ENCODE results near the gene DPM2. TPM values are rescaled to one million over a fixed set of nuclear protein-coding genes. Genes with fewer than 3 reads are reported as not detected.

Gene DPM2
- total RNA-seq, 1 donor from 2014 or later, result 32.7 TPM

DNA sequence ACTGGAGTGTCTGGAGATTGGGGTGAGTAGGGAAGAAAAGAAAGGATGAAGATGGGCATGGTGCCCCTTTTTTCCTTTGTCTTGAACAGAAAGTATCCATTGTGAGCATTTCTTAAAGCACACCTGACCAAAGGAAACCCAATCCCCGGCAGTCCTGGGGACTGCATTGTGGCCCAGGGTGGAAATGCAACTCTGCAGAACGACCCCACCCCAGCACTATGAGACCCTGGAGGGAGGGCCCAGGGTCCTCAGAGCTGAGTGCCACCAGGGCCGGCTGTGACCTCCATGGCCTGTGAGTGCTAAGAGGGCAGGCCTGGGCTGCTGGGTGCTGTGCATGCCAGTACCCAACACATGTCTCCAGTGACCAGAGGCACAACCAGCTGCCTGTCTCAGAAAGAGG lies 24.6 kb upstream of the DPM2 start:
- no peak overlapping the region for H3K27ac ChIP-seq (ENCODE audit: low read depth, low read length)
- H3K79me2 ChIP-seq (ENCODE audit: insufficient read depth, low read length), result peaks cover 48% of the 10 kb centered on the region
- H3K9ac ChIP-seq (ENCODE audit: low read length), result no peak overlapping the region
- H3K4me1 ChIP-seq (ENCODE audit: insufficient read depth, low read length), result peaks cover 26% of the 10 kb centered on the region
- no peak overlapping the region for H3K4me3 ChIP-seq (ENCODE audit: insufficient read depth, low read depth, low read length)
- Mint-ChIP-seq H3K27me3 (ENCODE audit: low read depth, unreplicated experiment) (no peaks in the 10 kb centered on the region), H3K4me1 (ENCODE audit: low read depth, unreplicated experiment) (peaks cover 15% of the 10 kb centered on the region), H3K9me3 (ENCODE audit: unreplicated experiment) (peaks cover 5% of the 10 kb centered on the region), H3K27ac (ENCODE audit: unreplicated experiment) (no peak overlapping the region), H3K36me3 (ENCODE audit: low read depth, unreplicated experiment) (peaks cover 3% of the 10 kb centered on the region), H3K4me3 (ENCODE audit: unreplicated experiment) (no peak overlapping the region)
- FAIRE-seq (no peak), DNase-seq (ENCODE audit: low read depth) (no peak)
- H3K36me3 ChIP-seq (ENCODE audit: insufficient read depth, low read length), result no peaks in the 10 kb centered on the region
- H2AFZ ChIP-seq (ENCODE audit: low read depth, low read length), result no peak overlapping the region
- no peaks in the 10 kb centered on the region for H3K9me3 ChIP-seq (ENCODE audit: insufficient read depth, low read depth, low read length)
- TF ChIP-seq, protein P1, sequence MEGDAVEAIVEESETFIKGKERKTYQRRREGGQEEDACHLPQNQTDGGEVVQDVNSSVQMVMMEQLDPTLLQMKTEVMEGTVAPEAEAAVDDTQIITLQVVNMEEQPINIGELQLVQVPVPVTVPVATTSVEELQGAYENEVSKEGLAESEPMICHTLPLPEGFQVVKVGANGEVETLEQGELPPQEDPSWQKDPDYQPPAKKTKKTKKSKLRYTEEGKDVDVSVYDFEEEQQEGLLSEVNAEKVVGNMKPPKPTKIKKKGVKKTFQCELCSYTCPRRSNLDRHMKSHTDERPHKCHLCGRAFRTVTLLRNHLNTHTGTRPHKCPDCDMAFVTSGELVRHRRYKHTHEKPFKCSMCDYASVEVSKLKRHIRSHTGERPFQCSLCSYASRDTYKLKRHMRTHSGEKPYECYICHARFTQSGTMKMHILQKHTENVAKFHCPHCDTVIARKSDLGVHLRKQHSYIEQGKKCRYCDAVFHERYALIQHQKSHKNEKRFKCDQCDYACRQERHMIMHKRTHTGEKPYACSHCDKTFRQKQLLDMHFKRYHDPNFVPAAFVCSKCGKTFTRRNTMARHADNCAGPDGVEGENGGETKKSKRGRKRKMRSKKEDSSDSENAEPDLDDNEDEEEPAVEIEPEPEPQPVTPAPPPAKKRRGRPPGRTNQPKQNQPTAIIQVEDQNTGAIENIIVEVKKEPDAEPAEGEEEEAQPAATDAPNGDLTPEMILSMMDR (IDR thresholded peaks at IDR 0.05; ENCODE audit: insufficient read depth, low read depth, low read length), result no peak
- TF ChIP-seq EZH2 (IDR thresholded peaks at IDR 0.05; ENCODE audit: insufficient read depth, low read length), result no peak
- no peak overlapping the region for H3K4me2 ChIP-seq (ENCODE audit: low read length)
- H4K20me1 ChIP-seq (ENCODE audit: insufficient read depth, low read length), result peaks cover 35% of the 10 kb centered on the region
- no peaks in the 10 kb centered on the region for H3K27me3 ChIP-seq (ENCODE audit: insufficient read depth, low read length)

DNA sequence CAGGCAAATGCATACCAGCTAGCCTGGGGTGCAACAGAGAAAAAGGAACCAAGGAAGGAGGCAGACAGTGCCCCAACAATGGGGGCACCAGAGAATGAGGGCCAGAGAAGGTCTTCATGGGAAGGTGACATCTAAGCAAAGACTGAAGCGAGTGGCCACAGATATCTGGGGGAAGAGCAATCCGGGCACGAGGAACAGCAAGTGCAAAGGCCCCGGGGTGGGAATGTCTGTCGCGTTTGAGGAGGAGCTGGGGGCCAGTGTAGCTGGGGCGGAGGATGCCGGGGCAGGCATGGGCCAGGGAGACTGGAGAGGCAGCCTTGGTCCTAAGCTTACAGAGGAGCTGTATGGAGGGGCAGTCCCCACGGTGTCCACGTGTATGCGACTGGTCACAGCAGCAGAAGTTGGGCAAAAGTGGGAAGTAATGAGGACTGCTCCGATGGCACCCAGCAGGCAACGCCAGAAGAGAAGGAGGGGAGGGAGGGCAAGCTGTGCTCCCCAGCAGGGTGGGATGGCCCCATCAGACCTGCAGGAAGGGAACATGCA lies 24.0 kb upstream of the DPM2 start:
- Mint-ChIP-seq H3K27me3 (ENCODE audit: low read depth, unreplicated experiment) (no peaks in the 10 kb centered on the region), H3K27ac (ENCODE audit: unreplicated experiment) (no peak overlapping the region), H3K4me1 (ENCODE audit: low read depth, unreplicated experiment) (peaks cover 15% of the 10 kb centered on the region), H3K4me3 (ENCODE audit: unreplicated experiment) (no peak overlapping the region), H3K36me3 (ENCODE audit: low read depth, unreplicated experiment) (peaks cover 3% of the 10 kb centered on the region), H3K9me3 (ENCODE audit: unreplicated experiment) (peaks cover 5% of the 10 kb centered on the region)
- Histone ChIP-seq H3K4me2 (ENCODE audit: low read length) (no peak overlapping the region), H3K9ac (ENCODE audit: low read length) (no peak overlapping the region), H3K4me1 (ENCODE audit: insufficient read depth, low read length) (peaks cover 24% of the 10 kb centered on the region), H2AFZ (ENCODE audit: low read depth, low read length) (no peak overlapping the region), H4K20me1 (ENCODE audit: insufficient read depth, low read length) (peaks cover 39% of the 10 kb centered on the region), H3K79me2 (ENCODE audit: insufficient read depth, low read length) (peaks cover 43% of the 10 kb centered on the region), H3K4me3 (ENCODE audit: insufficient read depth, low read depth, low read length) (no peak overlapping the region), H3K36me3 (ENCODE audit: insufficient read depth, low read length) (no peaks in the 10 kb centered on the region), H3K27me3 (ENCODE audit: insufficient read depth, low read length) (no peaks in the 10 kb centered on the region), H3K9me3 (ENCODE audit: insufficient read depth, low read depth, low read length) (no peaks in the 10 kb centered on the region), H3K27ac (ENCODE audit: low read depth, low read length) (no peak overlapping the region)
- TF ChIP-seq, protein P1 (IDR thresholded peaks at IDR 0.05; ENCODE audit: insufficient read depth, low read depth, low read length), result no peak
- TF ChIP-seq EZH2 (IDR thresholded peaks at IDR 0.05; ENCODE audit: insufficient read depth, low read length), result no peak
- FAIRE-seq (no peak), DNase-seq (ENCODE audit: low read depth) (no peak)

DNA sequence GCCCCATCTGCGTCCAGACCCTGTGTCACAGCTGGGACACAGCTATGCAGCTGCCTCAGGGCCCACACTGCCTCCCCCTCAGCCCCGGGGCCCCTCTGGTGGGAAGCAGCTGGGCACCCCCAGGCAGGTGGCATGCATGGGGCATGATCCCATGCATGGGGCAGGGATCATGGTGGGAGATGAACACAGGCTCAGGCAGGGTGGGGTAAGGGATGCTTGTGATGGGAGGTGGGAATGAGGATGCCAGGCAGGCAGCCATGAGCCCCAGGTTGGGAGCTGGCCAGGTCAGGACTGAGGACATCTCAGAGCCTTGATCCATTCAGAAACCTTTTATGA lies 23.5 kb upstream of the DPM2 start:
- no peak overlapping the region for H3K27ac ChIP-seq (ENCODE audit: low read depth, low read length)
- DNase-seq (ENCODE audit: low read depth) (no peak), FAIRE-seq (no peak)
- peaks cover 39% of the 10 kb centered on the region for H4K20me1 ChIP-seq (ENCODE audit: insufficient read depth, low read length)
- no peaks in the 10 kb centered on the region for H3K9me3 ChIP-seq (ENCODE audit: insufficient read depth, low read depth, low read length)
- H3K9ac ChIP-seq (ENCODE audit: low read length), result no peak overlapping the region
- Mint-ChIP-seq H3K4me3 (ENCODE audit: unreplicated experiment) (no peak overlapping the region), H3K27ac (ENCODE audit: unreplicated experiment) (no peak overlapping the region), H3K4me1 (ENCODE audit: low read depth, unreplicated experiment) (peaks cover 15% of the 10 kb centered on the region), H3K27me3 (ENCODE audit: low read depth, unreplicated experiment) (no peaks in the 10 kb centered on the region), H3K36me3 (ENCODE audit: low read depth, unreplicated experiment) (peaks cover 3% of the 10 kb centered on the region), H3K9me3 (ENCODE audit: unreplicated experiment) (peaks cover 5% of the 10 kb centered on the region)
- H3K4me3 ChIP-seq (ENCODE audit: insufficient read depth, low read depth, low read length), result no peak overlapping the region
- H3K36me3 ChIP-seq (ENCODE audit: insufficient read depth, low read length), result no peaks in the 10 kb centered on the region
- H3K4me2 ChIP-seq (ENCODE audit: low read length), result no peak overlapping the region
- peaks cover 37% of the 10 kb centered on the region for H3K79me2 ChIP-seq (ENCODE audit: insufficient read depth, low read length)
- H2AFZ ChIP-seq (ENCODE audit: low read depth, low read length), result no peak overlapping the region
- peaks cover 18% of the 10 kb centered on the region for H3K4me1 ChIP-seq (ENCODE audit: insufficient read depth, low read length)
- TF ChIP-seq, protein P1 (IDR thresholded peaks at IDR 0.05; ENCODE audit: insufficient read depth, low read depth, low read length), result no peak
- TF ChIP-seq EZH2 (IDR thresholded peaks at IDR 0.05; ENCODE audit: insufficient read depth, low read length), result no peak
- no peaks in the 10 kb centered on the region for H3K27me3 ChIP-seq (ENCODE audit: insufficient read depth, low read length)
